ENCODE results near the gene ATG10. TPM values are rescaled to one million over a fixed set of nuclear protein-coding genes. Genes with fewer than 3 reads are reported as not detected.
A peak's percentile ranks its signal among the peaks of the same experiment; 100 is the strongest.
"Not testable (repeated sequence)": the region's sequence is repeated elsewhere in the genome, so short reads cannot be mapped to it uniquely, and the experiment has no call there.

The ATG10 gene
- total RNA-seq, 1 donor from 2014 or later = 4.3 TPM

DNA sequence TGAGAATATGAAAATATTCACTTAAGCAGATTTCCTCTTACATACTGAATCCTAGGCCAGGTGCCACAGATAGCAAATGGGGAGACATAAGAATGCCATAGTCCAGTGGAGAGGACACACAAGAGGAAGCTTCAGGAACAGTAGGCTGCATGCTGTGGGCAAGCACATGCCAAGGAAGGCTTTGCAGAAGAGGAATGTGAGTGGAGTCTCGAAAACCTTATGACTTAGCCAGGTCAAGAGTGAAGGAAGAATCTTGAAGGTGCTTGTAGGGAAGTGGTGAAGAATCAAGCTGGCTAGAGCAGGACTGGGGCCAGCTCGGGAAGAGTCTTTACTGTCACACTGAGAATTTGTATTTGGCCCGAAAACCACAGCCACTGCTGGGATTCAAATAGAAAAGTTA lies 285.9 kb downstream of the ATG10 start:
- DNase-seq (ENCODE audit: low read depth) (no peak), FAIRE-seq (no peak)
- H3K27me3 ChIP-seq (ENCODE audit: insufficient read depth, low read length) = no peaks in the 10 kb centered on the region
- H3K4me1 ChIP-seq (ENCODE audit: insufficient read depth, low read length) = no peaks in the 10 kb centered on the region
- no peak overlapping the region for H3K4me3 ChIP-seq (ENCODE audit: insufficient read depth, low read depth, low read length)
- TF ChIP-seq EZH2 (IDR thresholded peaks at IDR 0.05; ENCODE audit: insufficient read depth, low read length) = no peak
- TF ChIP-seq, protein P1, sequence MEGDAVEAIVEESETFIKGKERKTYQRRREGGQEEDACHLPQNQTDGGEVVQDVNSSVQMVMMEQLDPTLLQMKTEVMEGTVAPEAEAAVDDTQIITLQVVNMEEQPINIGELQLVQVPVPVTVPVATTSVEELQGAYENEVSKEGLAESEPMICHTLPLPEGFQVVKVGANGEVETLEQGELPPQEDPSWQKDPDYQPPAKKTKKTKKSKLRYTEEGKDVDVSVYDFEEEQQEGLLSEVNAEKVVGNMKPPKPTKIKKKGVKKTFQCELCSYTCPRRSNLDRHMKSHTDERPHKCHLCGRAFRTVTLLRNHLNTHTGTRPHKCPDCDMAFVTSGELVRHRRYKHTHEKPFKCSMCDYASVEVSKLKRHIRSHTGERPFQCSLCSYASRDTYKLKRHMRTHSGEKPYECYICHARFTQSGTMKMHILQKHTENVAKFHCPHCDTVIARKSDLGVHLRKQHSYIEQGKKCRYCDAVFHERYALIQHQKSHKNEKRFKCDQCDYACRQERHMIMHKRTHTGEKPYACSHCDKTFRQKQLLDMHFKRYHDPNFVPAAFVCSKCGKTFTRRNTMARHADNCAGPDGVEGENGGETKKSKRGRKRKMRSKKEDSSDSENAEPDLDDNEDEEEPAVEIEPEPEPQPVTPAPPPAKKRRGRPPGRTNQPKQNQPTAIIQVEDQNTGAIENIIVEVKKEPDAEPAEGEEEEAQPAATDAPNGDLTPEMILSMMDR (IDR thresholded peaks at IDR 0.05; ENCODE audit: insufficient read depth, low read depth, low read length) = no peak
- H3K36me3 ChIP-seq (ENCODE audit: insufficient read depth, low read length) = no peaks in the 10 kb centered on the region
- no peaks in the 10 kb centered on the region for H3K9me3 ChIP-seq (ENCODE audit: insufficient read depth, low read depth, low read length)
- H3K9ac ChIP-seq (ENCODE audit: low read length) = no peak overlapping the region
- H3K9me3 Mint-ChIP-seq (ENCODE audit: unreplicated experiment) = no peaks in the 10 kb centered on the region
- no peak overlapping the region for H3K4me2 ChIP-seq (ENCODE audit: low read length)
- H3K36me3 Mint-ChIP-seq (ENCODE audit: low read depth, unreplicated experiment) = no peaks in the 10 kb centered on the region
- no peak overlapping the region for H2AFZ ChIP-seq (ENCODE audit: low read depth, low read length)
- H3K79me2 ChIP-seq (ENCODE audit: insufficient read depth, low read length) = no peaks in the 10 kb centered on the region
- H3K27me3 Mint-ChIP-seq (ENCODE audit: low read depth, unreplicated experiment) = no peaks in the 10 kb centered on the region
- peaks cover 5% of the 10 kb centered on the region for H3K4me1 Mint-ChIP-seq (ENCODE audit: low read depth, unreplicated experiment)
- H3K4me3 Mint-ChIP-seq (ENCODE audit: unreplicated experiment) = no peak overlapping the region
- H3K27ac Mint-ChIP-seq (ENCODE audit: unreplicated experiment) = no peak overlapping the region
- H3K27ac ChIP-seq (ENCODE audit: low read depth, low read length) = no peak overlapping the region
- H4K20me1 ChIP-seq (ENCODE audit: insufficient read depth, low read length) = no peaks in the 10 kb centered on the region

- Mint-ChIP-seq H3K4me3 (ENCODE audit: unreplicated experiment) (no peak overlapping the region), H3K36me3 (ENCODE audit: low read depth, unreplicated experiment) (no peaks in the 10 kb centered on the region), H3K9me3 (ENCODE audit: unreplicated experiment) (no peaks in the 10 kb centered on the region), H3K4me1 (ENCODE audit: low read depth, unreplicated experiment) (peaks cover 5% of the 10 kb centered on the region), H3K27me3 (ENCODE audit: low read depth, unreplicated experiment) (no peaks in the 10 kb centered on the region), H3K27ac (ENCODE audit: unreplicated experiment) (no peak overlapping the region)
- Histone ChIP-seq H3K9ac (ENCODE audit: low read length) (no peak overlapping the region), H3K4me1 (ENCODE audit: insufficient read depth, low read length) (no peaks in the 10 kb centered on the region), H2AFZ (ENCODE audit: low read depth, low read length) (no peak overlapping the region), H3K9me3 (ENCODE audit: insufficient read depth, low read depth, low read length) (no peaks in the 10 kb centered on the region), H3K36me3 (ENCODE audit: insufficient read depth, low read length) (no peaks in the 10 kb centered on the region), H4K20me1 (ENCODE audit: insufficient read depth, low read length) (no peaks in the 10 kb centered on the region), H3K27ac (ENCODE audit: low read depth, low read length) (no peak overlapping the region), H3K27me3 (ENCODE audit: insufficient read depth, low read length) (no peaks in the 10 kb centered on the region), H3K4me3 (ENCODE audit: insufficient read depth, low read depth, low read length) (no peak overlapping the region), H3K79me2 (ENCODE audit: insufficient read depth, low read length) (no peaks in the 10 kb centered on the region), H3K4me2 (ENCODE audit: low read length) (no peak overlapping the region)
- no peak for TF ChIP-seq EZH2 (IDR thresholded peaks at IDR 0.05; ENCODE audit: insufficient read depth, low read length)
- TF ChIP-seq, protein P1 (IDR thresholded peaks at IDR 0.05; ENCODE audit: insufficient read depth, low read depth, low read length) = peak; percentile 66
- peak; percentile 23 for DNase-seq (ENCODE audit: low read depth)
- peak; percentile 58 for FAIRE-seq
Observed at GRCh38 chr5:82259172-82259800, 287.5 kb downstream of the ATG10 start.

- Mint-ChIP-seq H3K9me3 (ENCODE audit: unreplicated experiment) (peaks cover 7% of the 10 kb centered on the region), H3K4me3 (ENCODE audit: unreplicated experiment) (no peak overlapping the region), H3K36me3 (ENCODE audit: low read depth, unreplicated experiment) (peaks cover 22% of the 10 kb centered on the region), H3K27me3 (ENCODE audit: low read depth, unreplicated experiment) (no peaks in the 10 kb centered on the region), H3K27ac (ENCODE audit: unreplicated experiment) (no peak overlapping the region), H3K4me1 (ENCODE audit: low read depth, unreplicated experiment) (no peaks in the 10 kb centered on the region)
- no peak for TF ChIP-seq EZH2 (IDR thresholded peaks at IDR 0.05; ENCODE audit: insufficient read depth, low read length)
- TF ChIP-seq, protein P1 (IDR thresholded peaks at IDR 0.05; ENCODE audit: insufficient read depth, low read depth, low read length) = no peak
- Histone ChIP-seq H3K9me3 (ENCODE audit: insufficient read depth, low read depth, low read length) (no peaks in the 10 kb centered on the region), H4K20me1 (ENCODE audit: insufficient read depth, low read length) (no peaks in the 10 kb centered on the region), H3K9ac (ENCODE audit: low read length) (no peak overlapping the region), H3K27me3 (ENCODE audit: insufficient read depth, low read length) (no peaks in the 10 kb centered on the region), H3K79me2 (ENCODE audit: insufficient read depth, low read length) (no peaks in the 10 kb centered on the region), H3K27ac (ENCODE audit: low read depth, low read length) (no peak overlapping the region), H2AFZ (ENCODE audit: low read depth, low read length) (no peak overlapping the region), H3K36me3 (ENCODE audit: insufficient read depth, low read length) (no peaks in the 10 kb centered on the region), H3K4me3 (ENCODE audit: insufficient read depth, low read depth, low read length) (no peak overlapping the region), H3K4me2 (ENCODE audit: low read length) (no peak overlapping the region), H3K4me1 (ENCODE audit: insufficient read depth, low read length) (no peaks in the 10 kb centered on the region)
- FAIRE-seq = peak; percentile 60
- DNase-seq (ENCODE audit: low read depth) = peak; percentile 44
Observed at GRCh38 chr5:82265047-82265446, 293.2 kb downstream of the ATG10 start.

DNA sequence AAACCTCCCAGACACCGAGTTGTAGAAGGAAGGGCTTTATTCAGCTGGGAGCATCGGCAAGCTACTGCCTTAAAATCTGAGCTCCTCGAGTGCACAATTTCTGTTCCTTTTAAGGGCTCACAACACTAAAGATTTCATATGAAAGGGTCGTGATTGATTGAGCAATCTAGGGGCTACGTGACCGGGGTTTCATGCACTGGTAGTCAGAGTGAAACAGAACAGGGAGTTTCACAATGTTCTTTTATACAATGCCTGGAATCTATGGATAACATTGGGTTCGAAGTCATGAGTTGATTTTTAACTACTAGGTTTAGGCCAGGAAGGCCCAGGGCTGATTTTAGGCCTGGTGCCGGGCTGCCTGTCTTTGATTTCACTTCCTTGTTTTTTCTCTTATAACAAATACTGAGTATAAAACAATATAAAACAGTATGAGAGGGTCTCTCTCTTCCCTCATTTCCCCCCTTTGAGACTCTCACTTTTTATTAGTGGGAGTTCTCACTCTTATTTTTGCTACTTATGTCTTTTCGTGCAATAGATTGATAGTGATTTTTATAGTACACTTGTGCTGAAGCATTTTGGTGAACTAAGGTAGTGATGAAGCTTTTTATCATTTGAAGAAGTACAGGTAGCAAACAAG lies 295.6 kb downstream of the ATG10 start:
- not testable (repeated sequence) for H3K4me1 Mint-ChIP-seq (ENCODE audit: low read depth, unreplicated experiment); H3K4me3 Mint-ChIP-seq (ENCODE audit: unreplicated experiment); H3K79me2 ChIP-seq (ENCODE audit: insufficient read depth, low read length); H4K20me1 ChIP-seq (ENCODE audit: insufficient read depth, low read length); H3K27me3 ChIP-seq (ENCODE audit: insufficient read depth, low read length); H3K27ac Mint-ChIP-seq (ENCODE audit: unreplicated experiment); H3K4me3 ChIP-seq (ENCODE audit: insufficient read depth, low read depth, low read length); H3K9ac ChIP-seq (ENCODE audit: low read length); H2AFZ ChIP-seq (ENCODE audit: low read depth, low read length); H3K27me3 Mint-ChIP-seq (ENCODE audit: low read depth, unreplicated experiment); DNase-seq (ENCODE audit: low read depth); FAIRE-seq; H3K4me1 ChIP-seq (ENCODE audit: insufficient read depth, low read length); H3K9me3 ChIP-seq (ENCODE audit: insufficient read depth, low read depth, low read length); H3K4me2 ChIP-seq (ENCODE audit: low read length); H3K36me3 ChIP-seq (ENCODE audit: insufficient read depth, low read length); H3K27ac ChIP-seq (ENCODE audit: low read depth, low read length); H3K9me3 Mint-ChIP-seq (ENCODE audit: unreplicated experiment)
- peaks cover 25% of the 10 kb centered on the region for H3K36me3 Mint-ChIP-seq (ENCODE audit: low read depth, unreplicated experiment)

Data from astrocyte (in vitro differentiated cells and primary cell).